Psoas muscle (tissue), 8 donors: Measurements from ENCODE around the gene HASPIN. TPM values are rescaled to one million over a fixed set of nuclear protein-coding genes. Genes with fewer than 3 reads are reported as not detected.
A peak's percentile ranks its signal among the peaks of the same experiment; 100 is the strongest.

ENCODE experiments used
- ATAC-seq, 4 donors: fragments of 200-7000 bp; cut with Tn5 transposase; one replicate each; pipeline ENCODE4 v1.9.1; 2020; ENCODE audit warnings: moderate library complexity in 3 of 4, mild to moderate bottlenecking in 2 of 4
- DNase-seq, 2 donors: peaks; one replicate each; pipeline ENCODE4 v3.0.0-alpha.2; 2020
- H3K27ac ChIP-seq: fragments of 200-600 bp; one replicate; pipeline ENCODE4 v1.8.0; 2022
- H3K27me3 ChIP-seq, 3 donors: fragments of 200-600 bp in 1 of 3; one replicate each; pipeline versions ENCODE4 v1.6.1 to v1.8.0; 2013 to 2022; ENCODE audit warnings: low read length in 2 of 3, mild to moderate bottlenecking in 2 of 3, moderate library complexity in 1 of 3; ENCODE audit not compliant: insufficient read depth in 3 of 3
- H3K36me3 ChIP-seq, 2 donors: fragments of 200-600 bp in 1 of 2; one replicate each; pipeline versions ENCODE4 v1.6.1 to v1.8.0; 2013 to 2022; ENCODE audit warnings: low read depth in 1 of 2, mild to moderate bottlenecking in 1 of 2, moderate library complexity in 1 of 2; ENCODE audit not compliant: insufficient read depth in 1 of 2
- H3K4me1 ChIP-seq: fragments of 200-600 bp; one replicate; pipeline ENCODE4 v1.8.0; 2022
- H3K4me3 ChIP-seq: fragments of 200-600 bp; one replicate; pipeline ENCODE4 v1.8.0; 2022; ENCODE audit warnings: mild to moderate bottlenecking
- H3K9me3 ChIP-seq: fragments of 200-600 bp; one replicate; pipeline ENCODE4 v1.8.0; 2022
- WGBS, 3 donors: extraction: QIAGEN DNeasy Blood & Tissue Kit; methylation state at CpG; one replicate each; pipeline versions ENCODE4 v1.1.6 to v1.1.7; 2013; 5-methylcytosine and 5-hydroxymethylcytosine counted together
- intact Hi-C, 2 donors: fragments of 100-400 bp; cut with DNase I; formaldehyde crosslinking; loops; one replicate each; pipeline versions ENCODE4 v1.11.0 to v1.14.2; 2022
- polyA plus RNA-seq, 3 donors: library from polyadenylated mRNA; stranded (reverse); fragments of 200-250 nt; gene quantifications; one replicate each; pipeline ENCODE4 v1.2.3, GENCODE V29; 2013
- total RNA-seq, 4 donors: library from RNA; stranded (reverse); fragmentation: NEBNext Ultra II Directional in 2 of 4; extraction: Animal tissue kit (Norgen Biotek cat#: 25700) in 2 of 4; gene quantifications; one replicate each; pipeline versions ENCODE4 v1.2.1 to v1.2.4, GENCODE V29; 2021 to 2023
- TF ChIP-seq, protein P1 (sequence below): fragments of 200-600 bp; IDR thresholded peaks from one replicate; pipeline ENCODE4 v1.8.0; 2022; ENCODE audit warnings: antibody characterized with exemption
- donor health status: healthy with polysubstance abuse.
- donor health status: DM: no; HTN: no; CAD: no; lungs with moderate emphysema.
- donor health status: Bipolar disorder and iron deficiency.
- donor health status: healthy.
- donor health status: DM: yes; HTN: yes; CAD: no.
- donor health status: DM: no; HTN: no; CAD: no.
- donor health status: DM: no; HTN: no; CAD: no.
- donor health status: DM: yes; HTN: yes; CAD: no.

Gene HASPIN
- total and polyA plus RNA-seq, 7 donors = 0.15 to 2.7 (median 1.1) TPM

DNA sequence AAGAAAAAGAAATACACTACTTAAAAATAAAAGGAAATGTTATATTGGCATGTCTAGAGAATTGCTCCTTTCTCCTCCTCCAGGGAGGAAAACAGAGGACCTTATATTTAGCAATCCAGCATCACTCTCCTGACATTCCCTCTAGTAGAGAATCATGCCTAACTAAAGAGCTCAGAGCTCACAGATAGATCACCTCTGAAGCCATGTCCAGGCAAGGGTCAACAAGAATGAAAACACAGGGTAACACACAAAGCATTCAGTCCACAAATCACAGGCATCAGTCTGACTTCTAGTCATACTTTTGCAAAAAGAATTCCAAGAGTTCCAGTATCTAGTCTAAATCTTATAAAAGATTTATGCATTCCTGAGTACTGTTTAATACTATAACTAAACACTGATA is 4.4 kb upstream of the HASPIN start:
- TF ChIP-seq, protein P1, sequence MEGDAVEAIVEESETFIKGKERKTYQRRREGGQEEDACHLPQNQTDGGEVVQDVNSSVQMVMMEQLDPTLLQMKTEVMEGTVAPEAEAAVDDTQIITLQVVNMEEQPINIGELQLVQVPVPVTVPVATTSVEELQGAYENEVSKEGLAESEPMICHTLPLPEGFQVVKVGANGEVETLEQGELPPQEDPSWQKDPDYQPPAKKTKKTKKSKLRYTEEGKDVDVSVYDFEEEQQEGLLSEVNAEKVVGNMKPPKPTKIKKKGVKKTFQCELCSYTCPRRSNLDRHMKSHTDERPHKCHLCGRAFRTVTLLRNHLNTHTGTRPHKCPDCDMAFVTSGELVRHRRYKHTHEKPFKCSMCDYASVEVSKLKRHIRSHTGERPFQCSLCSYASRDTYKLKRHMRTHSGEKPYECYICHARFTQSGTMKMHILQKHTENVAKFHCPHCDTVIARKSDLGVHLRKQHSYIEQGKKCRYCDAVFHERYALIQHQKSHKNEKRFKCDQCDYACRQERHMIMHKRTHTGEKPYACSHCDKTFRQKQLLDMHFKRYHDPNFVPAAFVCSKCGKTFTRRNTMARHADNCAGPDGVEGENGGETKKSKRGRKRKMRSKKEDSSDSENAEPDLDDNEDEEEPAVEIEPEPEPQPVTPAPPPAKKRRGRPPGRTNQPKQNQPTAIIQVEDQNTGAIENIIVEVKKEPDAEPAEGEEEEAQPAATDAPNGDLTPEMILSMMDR = no peak
- peak; percentile 22 to 67 (median 48) for ATAC-seq
- Histone ChIP-seq H3K27me3 (no peaks in the 10 kb centered on the region), H3K4me3 (no peak overlapping the region), H3K4me1 (peaks cover 20% of the 10 kb centered on the region), H3K36me3 (peaks cover 7 to 69% of the 10 kb centered on the region in 2 donors), H3K9me3 (no peaks in the 10 kb centered on the region), H3K27ac (peak overlapping the region; percentile 72)
- no peak for DNase-seq
- intact Hi-C loops = no loop called here

DNA sequence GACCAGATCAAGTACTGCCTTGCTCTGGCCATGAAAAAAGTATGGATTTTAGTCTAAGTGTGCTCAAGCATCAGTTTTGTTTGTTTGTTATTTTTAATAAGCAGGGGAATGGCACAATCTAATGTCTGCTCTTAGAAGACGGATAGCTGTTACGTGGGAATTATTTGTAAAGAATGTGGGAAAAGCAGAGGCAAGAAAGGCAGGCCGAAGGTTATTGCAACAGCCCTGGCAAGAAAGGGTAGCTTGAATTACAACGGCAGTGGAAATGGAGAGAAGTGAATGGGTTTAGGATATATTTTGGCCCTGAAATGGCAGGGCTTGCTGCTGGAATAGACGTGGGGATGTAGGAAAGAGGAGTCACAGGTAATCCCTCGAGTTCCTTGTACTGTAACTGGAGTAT is 987 bp upstream of the HASPIN start:
- TF ChIP-seq, protein P1 = no peak
- H3K4me1 ChIP-seq = peaks cover 25% of the 10 kb centered on the region
- no peaks in the 10 kb centered on the region for H3K9me3 ChIP-seq
- H3K27ac ChIP-seq = peak overlapping the region; percentile 91
- H3K27me3 ChIP-seq = no peaks in the 10 kb centered on the region
- peaks cover 3 to 34% of the 10 kb centered on the region in 2 donors for H3K36me3 ChIP-seq
- 21 to 34% (median 26%) methylated on average over 6 of the region's 6 CpGs for WGBS, 3 donors
- intact Hi-C loops = loop anchor here in 1 of 2 donors (5.0 kb wide), 1 partner anchor 40 kb away; no protein-coding TSS in a partner anchor
- DNase-seq (no peak), ATAC-seq (peak in 2 of 4 donors; percentile 2 to 9)
- peak overlapping the region; percentile 72 for H3K4me3 ChIP-seq

DNA sequence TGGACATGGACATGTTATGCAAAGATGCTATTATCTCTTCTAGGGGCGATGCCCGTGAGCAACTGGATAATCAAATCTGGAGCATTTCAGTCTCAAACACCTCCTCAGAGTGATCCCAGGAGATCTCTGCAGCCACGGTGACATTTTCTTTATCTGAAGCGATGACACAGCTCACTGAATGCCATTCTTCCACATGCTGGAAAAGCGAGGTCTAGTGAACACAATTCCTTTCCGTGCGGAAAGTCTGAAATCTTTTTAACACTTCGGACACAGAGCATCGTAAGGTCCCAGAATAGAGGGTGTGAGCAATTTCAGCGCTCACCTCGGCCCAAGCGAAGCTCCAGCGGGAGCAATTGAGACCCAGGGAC is 531 bp upstream of the HASPIN start:
- 1 to 2% (median 1%) methylated on average over 13 of the region's 13 CpGs for WGBS, 3 donors
- Histone ChIP-seq H3K4me1 (peaks cover 25% of the 10 kb centered on the region), H3K36me3 (peaks cover 0 to 30% of the 10 kb centered on the region in 2 donors), H3K27me3 (no peaks in the 10 kb centered on the region), H3K27ac (peak overlapping the region; percentile 91), H3K4me3 (peak overlapping the region; percentile 72), H3K9me3 (no peaks in the 10 kb centered on the region)
- intact Hi-C loops = loop anchor here in 1 of 2 donors (5.0 kb wide), 1 partner anchor 41 kb away; no protein-coding TSS in a partner anchor
- TF ChIP-seq, protein P1 = no peak
- DNase-seq (no peak), ATAC-seq (peak in 3 of 4 donors; percentile 4 to 49 (median 21))

DNA sequence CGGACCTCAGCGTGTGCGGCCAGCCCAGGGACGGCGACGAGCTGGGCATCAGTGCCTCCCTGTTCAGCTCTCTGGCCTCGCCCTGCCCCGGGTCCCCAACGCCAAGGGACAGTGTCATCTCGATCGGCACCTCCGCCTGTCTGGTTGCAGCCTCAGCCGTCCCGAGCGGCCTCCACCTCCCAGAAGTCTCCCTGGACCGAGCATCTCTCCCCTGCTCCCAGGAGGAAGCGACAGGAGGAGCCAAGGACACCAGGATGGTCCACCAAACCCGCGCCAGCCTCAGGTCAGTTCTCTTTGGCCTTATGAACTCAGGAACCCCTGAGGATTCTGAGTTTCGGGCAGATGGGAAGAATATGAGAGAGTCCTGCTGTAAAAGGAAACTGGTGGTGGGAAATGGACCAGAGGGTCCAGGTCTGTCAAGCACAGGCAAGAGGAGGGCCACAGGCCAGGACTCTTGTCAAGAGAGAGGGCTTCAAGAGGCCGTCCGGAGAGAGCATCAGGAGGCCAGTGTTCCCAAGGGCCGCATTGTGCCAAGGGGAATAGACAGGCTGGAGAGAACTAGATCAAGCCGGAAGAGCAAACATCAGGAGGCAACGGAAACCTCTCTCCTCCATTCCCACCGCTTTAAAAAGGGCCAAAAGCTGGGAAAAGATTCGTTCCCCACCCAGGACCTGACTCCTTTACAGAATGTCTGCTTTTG is 825 bp downstream of the HASPIN start:
- Histone ChIP-seq H3K9me3 (no peaks in the 10 kb centered on the region), H3K27ac (no peak overlapping the region), H3K36me3 (peaks cover 0 to 18% of the 10 kb centered on the region in 2 donors), H3K27me3 (no peaks in the 10 kb centered on the region), H3K4me1 (peaks cover 22% of the 10 kb centered on the region), H3K4me3 (peak overlapping the region; percentile 72)
- peak in 1 of 4 donors; percentile 10 for ATAC-seq
- intact Hi-C loops = loop anchor here in 1 of 2 donors (5.0 kb wide), 1 partner anchor 42 kb away; no protein-coding TSS in a partner anchor
- 15 to 17% (median 17%) methylated on average over 21 to 27 of the region's 27 CpGs for WGBS, 3 donors
- TF ChIP-seq, protein P1 = no peak
- no peak for DNase-seq
